ENCODE data around the gene IZUMO4. TPM values are rescaled to one million over a fixed set of nuclear protein-coding genes. Genes with fewer than 3 reads are reported as not detected.

The IZUMO4 gene
- total and polyA plus RNA-seq, 4 donors: 1.2 to 1.4 (median 1.2) TPM

DNA sequence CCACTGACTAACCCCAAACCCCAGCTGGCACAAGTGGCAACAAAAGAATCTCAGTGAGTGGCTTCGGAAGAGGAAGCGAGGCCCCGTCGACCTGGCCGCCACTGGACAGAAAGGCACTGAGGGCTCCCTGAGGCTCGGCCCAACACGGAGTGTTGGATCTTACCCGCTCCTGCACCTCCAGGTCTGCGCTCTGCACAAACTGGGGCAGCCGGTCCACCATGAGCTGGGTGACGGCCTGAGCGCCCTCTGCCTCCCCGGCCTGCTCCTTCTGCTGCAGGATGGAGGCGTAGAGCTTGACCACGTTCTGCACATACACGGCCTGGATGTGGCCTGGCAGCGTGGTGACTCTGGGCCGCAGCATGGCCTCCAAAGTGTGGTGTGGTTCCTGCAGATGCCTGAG lies 21.7 kb downstream of the IZUMO4 start (continued):
- TF ChIP-seq, protein P1, sequence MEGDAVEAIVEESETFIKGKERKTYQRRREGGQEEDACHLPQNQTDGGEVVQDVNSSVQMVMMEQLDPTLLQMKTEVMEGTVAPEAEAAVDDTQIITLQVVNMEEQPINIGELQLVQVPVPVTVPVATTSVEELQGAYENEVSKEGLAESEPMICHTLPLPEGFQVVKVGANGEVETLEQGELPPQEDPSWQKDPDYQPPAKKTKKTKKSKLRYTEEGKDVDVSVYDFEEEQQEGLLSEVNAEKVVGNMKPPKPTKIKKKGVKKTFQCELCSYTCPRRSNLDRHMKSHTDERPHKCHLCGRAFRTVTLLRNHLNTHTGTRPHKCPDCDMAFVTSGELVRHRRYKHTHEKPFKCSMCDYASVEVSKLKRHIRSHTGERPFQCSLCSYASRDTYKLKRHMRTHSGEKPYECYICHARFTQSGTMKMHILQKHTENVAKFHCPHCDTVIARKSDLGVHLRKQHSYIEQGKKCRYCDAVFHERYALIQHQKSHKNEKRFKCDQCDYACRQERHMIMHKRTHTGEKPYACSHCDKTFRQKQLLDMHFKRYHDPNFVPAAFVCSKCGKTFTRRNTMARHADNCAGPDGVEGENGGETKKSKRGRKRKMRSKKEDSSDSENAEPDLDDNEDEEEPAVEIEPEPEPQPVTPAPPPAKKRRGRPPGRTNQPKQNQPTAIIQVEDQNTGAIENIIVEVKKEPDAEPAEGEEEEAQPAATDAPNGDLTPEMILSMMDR (IDR thresholded peaks at IDR 0.05; ENCODE audit: low read depth, low read length, missing input control): no peak
- no peak for TF ChIP-seq EGR1 (IDR thresholded peaks at IDR 0.05; ENCODE audit: low read depth in 2 of 2)
- TF ChIP-seq, protein P2, sequence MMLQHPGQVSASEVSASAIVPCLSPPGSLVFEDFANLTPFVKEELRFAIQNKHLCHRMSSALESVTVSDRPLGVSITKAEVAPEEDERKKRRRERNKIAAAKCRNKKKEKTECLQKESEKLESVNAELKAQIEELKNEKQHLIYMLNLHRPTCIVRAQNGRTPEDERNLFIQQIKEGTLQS (IDR thresholded peaks at IDR 0.05): no peak
- no peak for TF ChIP-seq HNF4G (IDR thresholded peaks at IDR 0.05)
- TF ChIP-seq JUND (IDR thresholded peaks at IDR 0.05): no peak
- TF ChIP-seq FOXA1 (IDR thresholded peaks at IDR 0.05): no peak

DNA sequence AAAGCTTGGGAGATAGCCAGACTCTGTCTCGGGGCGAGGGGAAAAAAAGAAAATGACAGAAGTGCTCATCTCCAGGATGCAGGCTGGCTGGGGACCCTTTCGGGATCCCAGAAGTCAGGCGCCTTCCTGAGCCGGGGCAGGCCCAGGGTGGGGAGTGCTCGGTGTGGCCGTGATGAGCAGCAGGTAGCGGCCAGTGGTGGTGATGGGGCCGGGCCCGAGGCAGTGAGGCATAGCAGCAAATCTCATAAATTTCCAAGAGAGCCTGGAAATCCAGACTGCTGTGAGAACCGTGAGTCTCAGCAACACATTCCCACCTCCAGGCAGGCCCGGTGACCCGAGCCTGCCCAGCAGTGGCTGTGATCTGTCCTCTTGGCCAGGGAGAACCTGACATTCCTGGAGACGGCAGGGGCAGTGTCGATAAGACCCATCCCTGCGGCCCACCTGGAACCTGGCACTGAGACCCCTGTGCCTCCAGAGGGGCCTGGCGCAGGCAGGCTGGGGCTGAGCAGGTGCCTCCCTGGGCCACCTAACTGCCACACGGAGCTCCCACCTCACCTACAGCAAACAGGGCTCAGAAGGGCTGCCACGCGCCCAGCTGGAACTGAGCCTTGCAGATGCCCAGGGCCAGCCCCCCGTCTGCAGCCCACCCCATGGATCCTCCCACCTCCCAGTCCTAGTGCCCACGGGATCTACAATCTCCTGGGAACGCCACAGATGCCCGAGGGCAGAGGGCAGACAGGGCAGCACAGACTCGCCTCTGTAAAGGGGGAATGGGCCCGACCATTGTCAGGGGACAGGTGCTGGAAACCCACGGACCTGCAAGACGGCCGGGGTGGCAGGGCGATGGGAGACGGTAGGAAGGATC lies 23.4 kb downstream of the IZUMO4 start:
- peaks cover 26 to 93% (median 51%) of the 10 kb centered on the region in 4 donors for H3K36me3 ChIP-seq (ENCODE audit: control insufficient read depth in 4 of 4, insufficient read depth in 3 of 4, low read depth in 1 of 4, low read length in 3 of 4)
- DNase-seq (ENCODE audit: low spot score): no peak
- H3K27ac ChIP-seq (ENCODE audit: low read depth in 1 of 2, low read length in 2 of 2): no peak overlapping the region
- TF ChIP-seq, protein P3, sequence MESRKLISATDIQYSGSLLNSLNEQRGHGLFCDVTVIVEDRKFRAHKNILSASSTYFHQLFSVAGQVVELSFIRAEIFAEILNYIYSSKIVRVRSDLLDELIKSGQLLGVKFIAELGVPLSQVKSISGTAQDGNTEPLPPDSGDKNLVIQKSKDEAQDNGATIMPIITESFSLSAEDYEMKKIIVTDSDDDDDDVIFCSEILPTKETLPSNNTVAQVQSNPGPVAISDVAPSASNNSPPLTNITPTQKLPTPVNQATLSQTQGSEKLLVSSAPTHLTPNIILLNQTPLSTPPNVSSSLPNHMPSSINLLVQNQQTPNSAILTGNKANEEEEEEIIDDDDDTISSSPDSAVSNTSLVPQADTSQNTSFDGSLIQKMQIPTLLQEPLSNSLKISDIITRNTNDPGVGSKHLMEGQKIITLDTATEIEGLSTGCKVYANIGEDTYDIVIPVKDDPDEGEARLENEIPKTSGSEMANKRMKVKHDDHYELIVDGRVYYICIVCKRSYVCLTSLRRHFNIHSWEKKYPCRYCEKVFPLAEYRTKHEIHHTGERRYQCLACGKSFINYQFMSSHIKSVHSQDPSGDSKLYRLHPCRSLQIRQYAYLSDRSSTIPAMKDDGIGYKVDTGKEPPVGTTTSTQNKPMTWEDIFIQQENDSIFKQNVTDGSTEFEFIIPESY (IDR thresholded peaks at IDR 0.05): no peak
- TF ChIP-seq, protein P4, sequence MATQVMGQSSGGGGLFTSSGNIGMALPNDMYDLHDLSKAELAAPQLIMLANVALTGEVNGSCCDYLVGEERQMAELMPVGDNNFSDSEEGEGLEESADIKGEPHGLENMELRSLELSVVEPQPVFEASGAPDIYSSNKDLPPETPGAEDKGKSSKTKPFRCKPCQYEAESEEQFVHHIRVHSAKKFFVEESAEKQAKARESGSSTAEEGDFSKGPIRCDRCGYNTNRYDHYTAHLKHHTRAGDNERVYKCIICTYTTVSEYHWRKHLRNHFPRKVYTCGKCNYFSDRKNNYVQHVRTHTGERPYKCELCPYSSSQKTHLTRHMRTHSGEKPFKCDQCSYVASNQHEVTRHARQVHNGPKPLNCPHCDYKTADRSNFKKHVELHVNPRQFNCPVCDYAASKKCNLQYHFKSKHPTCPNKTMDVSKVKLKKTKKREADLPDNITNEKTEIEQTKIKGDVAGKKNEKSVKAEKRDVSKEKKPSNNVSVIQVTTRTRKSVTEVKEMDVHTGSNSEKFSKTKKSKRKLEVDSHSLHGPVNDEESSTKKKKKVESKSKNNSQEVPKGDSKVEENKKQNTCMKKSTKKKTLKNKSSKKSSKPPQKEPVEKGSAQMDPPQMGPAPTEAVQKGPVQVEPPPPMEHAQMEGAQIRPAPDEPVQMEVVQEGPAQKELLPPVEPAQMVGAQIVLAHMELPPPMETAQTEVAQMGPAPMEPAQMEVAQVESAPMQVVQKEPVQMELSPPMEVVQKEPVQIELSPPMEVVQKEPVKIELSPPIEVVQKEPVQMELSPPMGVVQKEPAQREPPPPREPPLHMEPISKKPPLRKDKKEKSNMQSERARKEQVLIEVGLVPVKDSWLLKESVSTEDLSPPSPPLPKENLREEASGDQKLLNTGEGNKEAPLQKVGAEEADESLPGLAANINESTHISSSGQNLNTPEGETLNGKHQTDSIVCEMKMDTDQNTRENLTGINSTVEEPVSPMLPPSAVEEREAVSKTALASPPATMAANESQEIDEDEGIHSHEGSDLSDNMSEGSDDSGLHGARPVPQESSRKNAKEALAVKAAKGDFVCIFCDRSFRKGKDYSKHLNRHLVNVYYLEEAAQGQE (IDR thresholded peaks at IDR 0.05): no peak
- no peak for TF ChIP-seq JUND (IDR thresholded peaks at IDR 0.05)
- TF ChIP-seq, protein P5, sequence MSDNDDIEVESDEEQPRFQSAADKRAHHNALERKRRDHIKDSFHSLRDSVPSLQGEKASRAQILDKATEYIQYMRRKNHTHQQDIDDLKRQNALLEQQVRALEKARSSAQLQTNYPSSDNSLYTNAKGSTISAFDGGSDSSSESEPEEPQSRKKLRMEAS (IDR thresholded peaks at IDR 0.05): no peak
- TF ChIP-seq EGR1 (IDR thresholded peaks at IDR 0.05; ENCODE audit: low read depth in 2 of 2): no peak
- no peaks in the 10 kb centered on the region for H3K27me3 ChIP-seq (ENCODE audit: control insufficient read depth in 4 of 4, insufficient read depth in 4 of 4, low read length in 3 of 4)
- no peaks in the 10 kb centered on the region for H3K4me1 ChIP-seq (ENCODE audit: control insufficient read depth in 4 of 4, insufficient read depth in 4 of 4, low read length in 3 of 4)
- no peak overlapping the region for H3K4me3 ChIP-seq (ENCODE audit: low read depth in 1 of 3, low read length in 3 of 3)
- no peak overlapping the region for H3K9ac ChIP-seq (ENCODE audit: low read depth in 1 of 2, low read length in 2 of 2)
- 95% methylated on average over 31 of the region's 31 CpGs for WGBS
- no peaks in the 10 kb centered on the region for H3K9me3 ChIP-seq (ENCODE audit: control insufficient read depth in 4 of 4, low read length in 3 of 4)

DNA sequence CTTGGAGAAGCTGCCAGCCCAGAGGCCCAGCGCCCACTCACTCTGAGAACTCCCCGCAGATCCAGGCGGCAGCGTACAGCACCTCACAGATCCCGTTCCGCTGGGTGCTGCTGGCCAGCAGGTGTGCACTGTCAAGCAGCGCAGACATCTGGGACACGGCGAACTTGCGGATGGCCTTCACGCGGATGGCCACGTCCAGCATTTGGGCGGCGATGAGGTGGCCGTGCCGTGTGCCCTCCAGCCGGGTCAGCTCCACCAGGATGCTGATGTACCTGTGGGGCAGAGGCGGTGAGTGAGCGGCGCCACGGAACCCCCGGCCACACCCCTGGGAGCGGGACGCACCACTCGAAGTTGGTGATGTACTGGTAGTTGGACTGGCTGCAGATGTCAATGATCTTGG lies 24.1 kb downstream of the IZUMO4 start:
- 97% methylated on average over 26 of the region's 26 CpGs for WGBS
- peaks cover 23 to 88% (median 49%) of the 10 kb centered on the region in 4 donors for H3K36me3 ChIP-seq (ENCODE audit: control insufficient read depth in 4 of 4, insufficient read depth in 3 of 4, low read depth in 1 of 4, low read length in 3 of 4)
- H3K9ac ChIP-seq (ENCODE audit: low read depth in 1 of 2, low read length in 2 of 2): no peak overlapping the region
- H3K9me3 ChIP-seq (ENCODE audit: control insufficient read depth in 4 of 4, low read length in 3 of 4): no peaks in the 10 kb centered on the region
- no peak for DNase-seq (ENCODE audit: low spot score)
- H3K27ac ChIP-seq (ENCODE audit: low read depth in 1 of 2, low read length in 2 of 2): no peak overlapping the region
- no peaks in the 10 kb centered on the region for H3K4me1 ChIP-seq (ENCODE audit: control insufficient read depth in 4 of 4, insufficient read depth in 4 of 4, low read length in 3 of 4)
- H3K27me3 ChIP-seq (ENCODE audit: control insufficient read depth in 4 of 4, insufficient read depth in 4 of 4, low read length in 3 of 4): no peaks in the 10 kb centered on the region
- no peak overlapping the region for H3K4me3 ChIP-seq (ENCODE audit: low read depth in 1 of 3, low read length in 3 of 3)
- TF ChIP-seq, protein P4 (IDR thresholded peaks at IDR 0.05): no peak
- TF ChIP-seq SP1 (IDR thresholded peaks at IDR 0.05): no peak
- no peak for TF ChIP-seq YY1 (IDR thresholded peaks at IDR 0.05)
- TF ChIP-seq TAF1 (conservative IDR thresholded peaks at IDR 0.05): no peak
- TF ChIP-seq, protein P5 (IDR thresholded peaks at IDR 0.05): no peak
- TF ChIP-seq, protein P1 (IDR thresholded peaks at IDR 0.05; ENCODE audit: low read depth, low read length, missing input control): no peak
- no peak for TF ChIP-seq EGR1 (IDR thresholded peaks at IDR 0.05; ENCODE audit: low read depth in 2 of 2)
- no peak for TF ChIP-seq NR2F2 (IDR thresholded peaks at IDR 0.05)

Measured in liver (tissue), 9 donors.